ENCODE measurements around the gene GPX2. TPM values are rescaled to one million over a fixed set of nuclear protein-coding genes. Genes with fewer than 3 reads are reported as not detected.

The GPX2 gene
- total RNA-seq, 2 donors from 2014 or later, result 18.9 to 55.0 TPM

- no peaks in the 10 kb centered on the region for H3K9me3 ChIP-seq
- H3K27me3 ChIP-seq (replicated peaks; ENCODE audit: insufficient read depth), result no peaks in the 10 kb centered on the region
- intact Hi-C loops (cut with DNase I), result no loop called here
- H3K4me3 ChIP-seq, result no peak overlapping the region
- WGBS, result 85% methylated on average over 1 of the region's 1 CpG
- H3K4me1 ChIP-seq (replicated peaks), result no peaks in the 10 kb centered on the region
- no peak for TF ChIP-seq POLR2A (IDR thresholded peaks at IDR 0.05)
- TF ChIP-seq, protein P1, sequence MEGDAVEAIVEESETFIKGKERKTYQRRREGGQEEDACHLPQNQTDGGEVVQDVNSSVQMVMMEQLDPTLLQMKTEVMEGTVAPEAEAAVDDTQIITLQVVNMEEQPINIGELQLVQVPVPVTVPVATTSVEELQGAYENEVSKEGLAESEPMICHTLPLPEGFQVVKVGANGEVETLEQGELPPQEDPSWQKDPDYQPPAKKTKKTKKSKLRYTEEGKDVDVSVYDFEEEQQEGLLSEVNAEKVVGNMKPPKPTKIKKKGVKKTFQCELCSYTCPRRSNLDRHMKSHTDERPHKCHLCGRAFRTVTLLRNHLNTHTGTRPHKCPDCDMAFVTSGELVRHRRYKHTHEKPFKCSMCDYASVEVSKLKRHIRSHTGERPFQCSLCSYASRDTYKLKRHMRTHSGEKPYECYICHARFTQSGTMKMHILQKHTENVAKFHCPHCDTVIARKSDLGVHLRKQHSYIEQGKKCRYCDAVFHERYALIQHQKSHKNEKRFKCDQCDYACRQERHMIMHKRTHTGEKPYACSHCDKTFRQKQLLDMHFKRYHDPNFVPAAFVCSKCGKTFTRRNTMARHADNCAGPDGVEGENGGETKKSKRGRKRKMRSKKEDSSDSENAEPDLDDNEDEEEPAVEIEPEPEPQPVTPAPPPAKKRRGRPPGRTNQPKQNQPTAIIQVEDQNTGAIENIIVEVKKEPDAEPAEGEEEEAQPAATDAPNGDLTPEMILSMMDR (IDR thresholded peaks at IDR 0.05), result peak in 1 of 4 experiments; percentile 35
- H3K36me3 ChIP-seq, result no peaks in the 10 kb centered on the region
- peak overlapping the region; percentile 5 to 55 for H3K27ac ChIP-seq
- no peak for DNase-seq (ENCODE audit: low spot score)
Observed at GRCh38 chr14:64937821-64938193, 4.7 kb downstream of the GPX2 start.

DNA sequence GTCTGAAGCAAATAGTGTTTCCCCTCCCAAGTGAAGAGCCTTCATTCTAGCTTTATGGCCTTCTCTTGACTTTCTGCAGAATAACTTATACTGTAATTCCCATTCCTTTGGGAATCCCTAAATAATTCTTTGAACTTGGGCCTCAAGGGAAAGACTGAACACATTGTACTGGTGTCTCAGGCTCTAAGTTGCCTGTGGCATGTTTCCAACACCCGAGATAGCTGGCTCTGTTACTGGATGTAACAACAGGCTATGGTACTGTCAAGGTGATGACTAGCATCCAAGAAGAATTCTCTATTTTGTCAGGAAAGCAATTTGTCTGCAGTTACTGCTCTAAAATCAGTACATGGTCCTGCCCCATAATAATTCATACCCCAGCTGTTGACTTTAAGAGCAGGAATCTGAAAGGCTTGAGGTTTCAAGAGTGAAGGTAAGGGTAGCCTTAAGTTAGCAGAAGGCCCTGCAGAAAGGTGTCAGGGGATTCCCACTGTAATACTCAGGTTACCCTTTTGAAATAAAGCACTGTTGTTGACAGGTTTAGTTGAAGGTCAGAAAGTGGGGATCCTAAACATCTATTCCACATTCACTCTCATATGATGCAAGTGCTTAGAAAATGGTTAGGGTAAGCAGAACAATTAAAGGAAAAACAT, 5.2 kb downstream of the GPX2 start:
- DNase-seq (ENCODE audit: low spot score), result no peak
- 10% methylated on average over 1 of the region's 1 CpG for WGBS
- Histone ChIP-seq H3K4me1 (replicated peaks) (no peaks in the 10 kb centered on the region), H3K9me3 (no peaks in the 10 kb centered on the region), H3K27me3 (replicated peaks; ENCODE audit: insufficient read depth) (no peaks in the 10 kb centered on the region), H3K27ac (peak overlapping the region in 1 of 2 donors; percentile 5), H3K4me3 (no peak overlapping the region), H3K36me3 (no peaks in the 10 kb centered on the region)
- TF ChIP-seq, protein P1 (IDR thresholded peaks at IDR 0.05), result no peak
- peak; percentile 4 for TF ChIP-seq POLR2AphosphoS5 (IDR thresholded peaks at IDR 0.05)
- intact Hi-C loops (cut with DNase I), result no loop called here

DNA sequence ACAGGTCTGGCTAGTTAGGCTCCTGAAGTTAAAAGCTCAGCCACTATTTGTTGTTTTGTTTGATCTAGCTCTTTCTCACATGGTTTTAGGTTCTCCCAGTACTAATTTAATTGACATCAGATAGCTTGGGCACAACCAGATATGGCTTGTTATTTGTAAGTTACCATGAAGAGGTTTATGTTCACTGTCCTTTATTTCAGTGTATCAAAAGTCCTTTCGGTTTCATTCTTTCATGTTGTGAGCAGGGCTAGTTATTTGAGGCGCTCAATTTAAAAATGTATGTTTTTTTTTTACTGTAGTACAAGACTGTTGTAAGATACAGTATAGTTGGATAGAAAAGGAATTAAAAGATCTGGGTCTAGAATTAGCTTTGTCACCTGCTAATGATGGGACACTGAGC, 7.0 kb downstream of the GPX2 start:
- WGBS, result 85% methylated on average over 2 of the region's 2 CpGs
- H3K27ac ChIP-seq, result no peak overlapping the region
- no peaks in the 10 kb centered on the region for H3K4me1 ChIP-seq (replicated peaks)
- no peaks in the 10 kb centered on the region for H3K27me3 ChIP-seq (replicated peaks; ENCODE audit: insufficient read depth)
- TF ChIP-seq POLR2A (IDR thresholded peaks at IDR 0.05) (no peak), POLR2AphosphoS5 (IDR thresholded peaks at IDR 0.05) (no peak)
- TF ChIP-seq, protein P1 (IDR thresholded peaks at IDR 0.05), result no peak
- DNase-seq (ENCODE audit: low spot score), result no peak
- no peak overlapping the region for H3K4me3 ChIP-seq
- intact Hi-C loops (cut with DNase I), result no loop called here
- no peaks in the 10 kb centered on the region for H3K9me3 ChIP-seq
- no peaks in the 10 kb centered on the region for H3K36me3 ChIP-seq

DNA sequence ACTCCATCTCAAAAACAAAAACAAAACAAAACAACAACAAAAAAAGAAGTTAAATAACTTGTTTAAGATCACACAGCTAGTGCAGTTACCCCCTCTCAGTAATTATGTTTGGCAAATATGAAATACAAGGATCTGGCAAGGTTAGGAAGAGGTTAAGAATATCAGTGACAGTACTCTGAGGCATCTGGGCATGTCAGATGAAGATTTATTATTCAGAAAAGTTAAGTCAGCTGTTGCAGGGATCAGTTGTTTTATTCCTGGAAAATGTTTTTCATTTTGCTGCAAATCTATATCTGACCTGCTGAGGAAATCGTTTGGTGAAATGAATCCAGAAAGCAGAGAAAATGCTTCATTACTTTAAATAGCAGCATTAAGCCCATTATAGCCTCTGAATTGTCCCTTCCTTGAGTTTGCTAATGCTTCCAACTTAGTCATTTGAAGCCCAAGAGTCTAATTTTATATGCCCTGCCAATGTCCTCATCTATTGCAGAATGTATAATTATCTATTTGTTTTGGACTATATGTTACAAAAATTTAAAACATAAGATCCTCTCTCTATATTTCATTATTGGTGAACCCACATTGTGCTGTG, 8.1 kb downstream of the GPX2 start:
- H3K27ac ChIP-seq, result no peak overlapping the region
- H3K4me1 ChIP-seq (replicated peaks), result no peaks in the 10 kb centered on the region
- DNase-seq (ENCODE audit: low spot score), result no peak
- H3K9me3 ChIP-seq, result no peaks in the 10 kb centered on the region
- 67% methylated on average over 1 of the region's 1 CpG for WGBS
- TF ChIP-seq POLR2AphosphoS5 (IDR thresholded peaks at IDR 0.05), result no peak
- TF ChIP-seq POLR2A (IDR thresholded peaks at IDR 0.05), result no peak
- TF ChIP-seq, protein P1 (IDR thresholded peaks at IDR 0.05), result no peak
- no peak overlapping the region for H3K4me3 ChIP-seq
- H3K27me3 ChIP-seq (replicated peaks; ENCODE audit: insufficient read depth), result no peaks in the 10 kb centered on the region
- no peaks in the 10 kb centered on the region for H3K36me3 ChIP-seq
- intact Hi-C loops (cut with DNase I), result no loop called here

GRCh38 chr14:64932231-64932630, 10.3 kb downstream of the GPX2 start:
- H3K36me3 ChIP-seq, result peaks cover 0 to 5% of the 10 kb centered on the region in 2 donors
- TF ChIP-seq, protein P1 (IDR thresholded peaks at IDR 0.05), result no peak
- TF ChIP-seq POLR2A (IDR thresholded peaks at IDR 0.05) (no peak), POLR2AphosphoS5 (IDR thresholded peaks at IDR 0.05) (no peak)
- intact Hi-C loops (cut with DNase I), result no loop called here
- H3K27ac ChIP-seq, result no peak overlapping the region
- DNase-seq (ENCODE audit: low spot score), result no peak
- no peaks in the 10 kb centered on the region for H3K27me3 ChIP-seq (replicated peaks; ENCODE audit: insufficient read depth)
- no peaks in the 10 kb centered on the region for H3K9me3 ChIP-seq
- no peak overlapping the region for H3K4me3 ChIP-seq
- H3K4me1 ChIP-seq (replicated peaks), result no peaks in the 10 kb centered on the region
